MM.1S (cell line): ENCODE measurements around the gene OR52K2.

ENCODE experiments used
- DNase-seq: peaks from one replicate; pipeline ENCODE4 v3.0.0-alpha.2; 2015
- H2AFZ ChIP-seq: fragments of 300-600 bp; sonication (generic); 2 replicates; pipeline ENCODE4 v1.6.0; 2016; ENCODE audit warnings: antibody characterized with exemption, low read length
- H3F3A ChIP-seq: fragments of 300-600 bp; sonication (generic); 2 replicates; pipeline ENCODE4 v1.6.1; 2016; ENCODE audit warnings: mild to moderate bottlenecking, antibody characterized with exemption, low read length, moderate library complexity, mixed read lengths; ENCODE audit not compliant: insufficient read depth
- H3K27ac ChIP-seq: fragments of 300-600 bp; sonication (generic); 2 replicates; pipeline ENCODE4 v1.5.1; 2016; ENCODE audit warnings: mild to moderate bottlenecking, low read length
- H3K27me3 ChIP-seq: fragments of 300-600 bp; sonication (generic); replicated peaks from 2 replicates; pipeline ENCODE4 v1.6.0; 2016; ENCODE audit warnings: low read length; ENCODE audit not compliant: insufficient read depth
- H3K36me3 ChIP-seq: fragments of 300-600 bp; sonication (generic); replicated peaks from 2 replicates; pipeline ENCODE4 v1.6.1; 2016; ENCODE audit warnings: mild to moderate bottlenecking, low read length, mixed read lengths; ENCODE audit not compliant: insufficient read depth
- H3K4me1 ChIP-seq: fragments of 300-600 bp; sonication (generic); 2 replicates; pipeline ENCODE4 v1.6.1; 2016; ENCODE audit warnings: low read length, mixed read lengths
- H3K4me2 ChIP-seq: fragments of 300-600 bp; sonication (generic); 2 replicates; pipeline ENCODE4 v1.6.0; 2016; ENCODE audit warnings: low read depth, low read length
- H3K4me3 ChIP-seq: fragments of 300-600 bp; sonication (generic); 2 replicates; pipeline ENCODE4 v1.5.1; 2016; ENCODE audit warnings: low read length, mixed read lengths
- H3K79me2 ChIP-seq: fragments of 300-600 bp; sonication (generic); 2 replicates; pipeline ENCODE4 v1.6.1; 2016; ENCODE audit warnings: mixed run types, low read length, mixed read lengths
- H3K9ac ChIP-seq: fragments of 300-600 bp; sonication (generic); 2 replicates; pipeline ENCODE4 v1.6.1; 2016; ENCODE audit warnings: low read length, mixed read lengths
- H3K9me2 ChIP-seq: fragments of 300-600 bp; sonication (generic); replicated peaks from 2 replicates; pipeline ENCODE4 v1.6.1; 2016; ENCODE audit warnings: mild to moderate bottlenecking, low read length, mixed read lengths; ENCODE audit not compliant: insufficient read depth
- H3K9me3 ChIP-seq: fragments of 300-600 bp; sonication (generic); replicated peaks from 2 replicates; pipeline ENCODE4 v1.6.1; 2016; ENCODE audit warnings: mild to moderate bottlenecking, low read length, mixed read lengths; ENCODE audit not compliant: insufficient read depth
- H4K20me1 ChIP-seq: fragments of 300-600 bp; sonication (generic); 2 replicates; pipeline ENCODE4 v1.6.1; 2016; ENCODE audit warnings: mild to moderate bottlenecking, low read length, moderate library complexity, mixed read lengths; ENCODE audit not compliant: insufficient read depth
- EZH2 ChIP-seq: fragments of 300-600 bp; sonication (generic); optimal IDR thresholded peaks from 2 replicates; pipeline ENCODE3; 2017; ENCODE audit warnings: low read depth, mild to moderate bottlenecking, antibody characterized with exemption, low read length, mixed read lengths
- EZH2phosphoT487 ChIP-seq: fragments of 300-600 bp; sonication (generic); IDR thresholded peaks from 2 replicates; pipeline ENCODE4 v1.6.1; 2018; ENCODE audit warnings: antibody characterized with exemption, low read length
- TF ChIP-seq, protein P1 (sequence below): fragments of 300-600 bp; sonication (generic); IDR thresholded peaks from 2 replicates; pipeline ENCODE4 v1.5.1; 2016; ENCODE audit warnings: antibody characterized with exemption, low read length, mixed read lengths

The OR52K2 gene

DNA sequence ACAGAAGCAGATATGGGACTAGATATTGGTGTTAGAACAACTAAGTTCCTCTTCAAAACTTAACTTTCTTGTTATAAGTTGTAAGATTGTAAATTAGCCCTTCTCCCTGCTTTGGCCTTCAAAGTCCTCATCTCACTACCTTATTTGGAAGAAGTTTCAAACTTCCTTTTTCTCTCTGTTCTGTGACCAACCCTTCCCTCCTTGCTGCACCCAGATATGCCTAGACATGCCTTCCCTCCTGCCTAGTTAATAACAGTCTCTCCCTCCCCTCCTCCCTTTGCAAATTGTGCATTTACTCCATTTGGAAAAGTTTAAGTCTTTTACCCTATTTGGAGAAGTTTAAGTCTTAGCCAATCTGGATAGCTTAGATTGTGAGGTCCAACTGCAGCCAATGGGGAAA is 4.9 kb downstream of the OR52K2 start:
- no peak overlapping the region for H3K4me2 ChIP-seq
- DNase-seq: no peak
- H4K20me1 ChIP-seq: no peaks in the 10 kb centered on the region
- H3F3A ChIP-seq: no peaks in the 10 kb centered on the region
- TF ChIP-seq EZH2phosphoT487: no peak
- TF ChIP-seq, protein P1, sequence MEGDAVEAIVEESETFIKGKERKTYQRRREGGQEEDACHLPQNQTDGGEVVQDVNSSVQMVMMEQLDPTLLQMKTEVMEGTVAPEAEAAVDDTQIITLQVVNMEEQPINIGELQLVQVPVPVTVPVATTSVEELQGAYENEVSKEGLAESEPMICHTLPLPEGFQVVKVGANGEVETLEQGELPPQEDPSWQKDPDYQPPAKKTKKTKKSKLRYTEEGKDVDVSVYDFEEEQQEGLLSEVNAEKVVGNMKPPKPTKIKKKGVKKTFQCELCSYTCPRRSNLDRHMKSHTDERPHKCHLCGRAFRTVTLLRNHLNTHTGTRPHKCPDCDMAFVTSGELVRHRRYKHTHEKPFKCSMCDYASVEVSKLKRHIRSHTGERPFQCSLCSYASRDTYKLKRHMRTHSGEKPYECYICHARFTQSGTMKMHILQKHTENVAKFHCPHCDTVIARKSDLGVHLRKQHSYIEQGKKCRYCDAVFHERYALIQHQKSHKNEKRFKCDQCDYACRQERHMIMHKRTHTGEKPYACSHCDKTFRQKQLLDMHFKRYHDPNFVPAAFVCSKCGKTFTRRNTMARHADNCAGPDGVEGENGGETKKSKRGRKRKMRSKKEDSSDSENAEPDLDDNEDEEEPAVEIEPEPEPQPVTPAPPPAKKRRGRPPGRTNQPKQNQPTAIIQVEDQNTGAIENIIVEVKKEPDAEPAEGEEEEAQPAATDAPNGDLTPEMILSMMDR: no peak
- H2AFZ ChIP-seq: no peak overlapping the region
- H3K36me3 ChIP-seq: no peaks in the 10 kb centered on the region
- H3K9me2 ChIP-seq: no peaks in the 10 kb centered on the region
- no peaks in the 10 kb centered on the region for H3K27me3 ChIP-seq
- H3K4me1 ChIP-seq: no peaks in the 10 kb centered on the region
- no peaks in the 10 kb centered on the region for H3K9me3 ChIP-seq
- no peak overlapping the region for H3K4me3 ChIP-seq
- no peak overlapping the region for H3K9ac ChIP-seq
- no peak overlapping the region for H3K27ac ChIP-seq
- H3K79me2 ChIP-seq: no peaks in the 10 kb centered on the region

DNA sequence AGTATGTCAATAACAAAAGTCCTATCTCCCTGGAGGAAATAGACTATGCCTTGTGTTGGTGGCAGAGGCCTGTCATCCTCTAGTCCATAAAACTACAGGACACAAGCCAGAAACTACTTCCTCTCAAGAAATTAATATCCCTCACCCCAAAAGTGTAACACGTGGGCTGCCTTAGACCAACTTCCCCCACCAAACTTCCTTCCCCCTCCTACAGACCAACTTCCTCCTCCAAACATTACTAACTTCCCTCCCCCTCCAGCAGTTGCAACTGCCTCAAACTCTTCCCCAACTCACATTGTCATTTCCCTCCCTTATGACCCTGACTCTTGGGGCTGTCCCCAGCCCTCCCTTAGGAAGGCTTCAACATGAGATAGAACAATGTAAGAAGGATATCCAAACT is 6.3 kb downstream of the OR52K2 start:
- Histone ChIP-seq H3K4me2 (no peak overlapping the region), H3F3A (no peaks in the 10 kb centered on the region), H3K4me3 (no peak overlapping the region), H3K9me3 (no peaks in the 10 kb centered on the region), H3K79me2 (no peaks in the 10 kb centered on the region), H3K36me3 (no peaks in the 10 kb centered on the region), H3K27me3 (no peaks in the 10 kb centered on the region), H2AFZ (no peak overlapping the region), H3K9me2 (no peaks in the 10 kb centered on the region), H4K20me1 (no peaks in the 10 kb centered on the region), H3K9ac (no peak overlapping the region), H3K4me1 (no peaks in the 10 kb centered on the region), H3K27ac (no peak overlapping the region)
- DNase-seq: no peak
- no peak for TF ChIP-seq EZH2
- TF ChIP-seq EZH2phosphoT487: no peak
- TF ChIP-seq, protein P1: no peak

DNA sequence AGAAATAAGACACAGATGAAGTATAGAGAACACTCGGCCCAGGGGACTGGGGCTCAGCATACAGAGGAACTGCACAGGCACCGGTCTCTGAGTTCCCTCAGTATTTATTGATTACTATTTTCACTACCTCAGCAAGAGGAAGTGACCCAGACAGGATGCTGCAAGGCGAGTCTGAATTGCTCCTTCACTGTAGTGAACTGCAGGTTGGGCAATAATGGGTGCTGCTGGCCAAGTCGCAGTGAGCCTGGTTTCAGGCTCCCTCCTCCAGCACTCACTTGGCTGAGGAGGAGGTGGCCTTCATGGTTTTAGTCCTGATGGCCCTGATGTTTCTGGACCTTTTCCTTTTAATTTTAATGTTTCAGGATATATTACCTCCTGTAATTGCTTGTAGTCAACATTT is 10.4 kb downstream of the OR52K2 start:
- Histone ChIP-seq H2AFZ (no peak overlapping the region), H3K27me3 (no peaks in the 10 kb centered on the region), H3K4me3 (no peak overlapping the region), H4K20me1 (no peaks in the 10 kb centered on the region), H3K4me1 (no peaks in the 10 kb centered on the region), H3K9me3 (no peaks in the 10 kb centered on the region), H3K9me2 (no peaks in the 10 kb centered on the region), H3K4me2 (no peak overlapping the region), H3K9ac (no peak overlapping the region), H3F3A (no peaks in the 10 kb centered on the region), H3K36me3 (no peaks in the 10 kb centered on the region), H3K27ac (no peak overlapping the region), H3K79me2 (no peaks in the 10 kb centered on the region)
- no peak for TF ChIP-seq EZH2phosphoT487
- TF ChIP-seq EZH2: no peak
- TF ChIP-seq, protein P1: no peak
- no peak for DNase-seq

DNA sequence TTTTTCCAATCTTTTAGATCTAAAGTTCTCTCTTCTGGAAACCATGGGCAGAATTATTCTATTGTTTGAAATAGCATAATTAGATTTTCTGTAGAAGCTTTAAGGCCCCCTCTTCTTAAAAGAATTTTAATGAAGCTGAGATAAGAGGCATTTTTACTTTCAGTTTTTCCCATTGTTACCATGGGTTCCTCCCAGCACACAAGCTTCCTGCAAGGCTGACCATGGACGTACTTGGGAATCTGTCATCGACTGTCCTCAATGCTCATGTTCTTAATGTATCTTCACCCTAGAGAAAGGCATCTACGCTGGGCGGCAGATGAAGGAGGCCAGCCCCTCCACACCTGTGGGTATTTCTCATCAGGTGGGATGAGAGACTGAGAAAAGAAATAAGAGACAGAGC is 11.1 kb downstream of the OR52K2 start:
- Histone ChIP-seq H2AFZ (no peak overlapping the region), H3K27ac (no peak overlapping the region), H3K4me3 (no peak overlapping the region), H3K36me3 (no peaks in the 10 kb centered on the region), H3K9ac (no peak overlapping the region), H3K79me2 (no peaks in the 10 kb centered on the region), H3K9me2 (no peaks in the 10 kb centered on the region), H3K27me3 (no peaks in the 10 kb centered on the region), H3F3A (no peaks in the 10 kb centered on the region), H4K20me1 (no peaks in the 10 kb centered on the region), H3K4me2 (no peak overlapping the region), H3K9me3 (no peaks in the 10 kb centered on the region), H3K4me1 (no peaks in the 10 kb centered on the region)
- no peak for DNase-seq
- no peak for TF ChIP-seq EZH2
- TF ChIP-seq, protein P1: no peak
- no peak for TF ChIP-seq EZH2phosphoT487
